Measurements from ENCODE around the gene CDHR2. TPM values are rescaled to one million over a fixed set of nuclear protein-coding genes. Genes with fewer than 3 reads are reported as not detected.
A peak's percentile ranks its signal among the peaks of the same experiment; 100 is the strongest.

Gene CDHR2
- total RNA-seq, 1 experiment from 2014 or later = 0.63 TPM

- TF ChIP-seq IRF2 (CRISPR knock-in tag; IDR thresholded peaks at IDR 0.05; ENCODE audit: borderline replicate concordance, low read depth) (no peak), KAT7 (CRISPR knock-in tag; IDR thresholded peaks at IDR 0.05; ENCODE audit: borderline replicate concordance) (no peak), AR (CRISPR knock-in tag; IDR thresholded peaks at IDR 0.05) (no peak), RORB (CRISPR knock-in tag; IDR thresholded peaks at IDR 0.05) (no peak)
- ChIA-PET POLR2A (interaction anchor here (0.5 to 1.0 kb wide), 2 partner anchors 16 to 93 kb away, joined by 3 read pairs; partner anchors contain the start of genes RNF44 and TSPAN17), CTCF (interaction anchor here (0.7 to 3.5 kb wide), 19 partner anchors 9 to 455 kb away, joined by 3 to 22 read pairs (median 4); partner anchors contain the start of genes FAF2, TSPAN17 and ZNF346)
- Mint-ChIP-seq H3K27me3 (ENCODE audit: low read depth) (peaks cover 58% of the 10 kb centered on the region), H3K4me3 (peak overlapping the region; percentile 74), H3K9me3 (peaks cover 7% of the 10 kb centered on the region), H3K36me3 (no peaks in the 10 kb centered on the region), H3K4me1 (peaks cover 41% of the 10 kb centered on the region), H3K27ac (no peak overlapping the region)
- no peak for ATAC-seq
- no peak for DNase-seq (ENCODE audit: low spot score)
Measured at GRCh38 chr5:176630681-176631222, 81.6 kb downstream of the CDHR2 start.

- H3K27me3 Mint-ChIP-seq (ENCODE audit: low read depth) = peaks cover 64% of the 10 kb centered on the region
- H3K36me3 Mint-ChIP-seq = no peaks in the 10 kb centered on the region
- peaks cover 7% of the 10 kb centered on the region for H3K9me3 Mint-ChIP-seq
- no peak overlapping the region for H3K27ac Mint-ChIP-seq
- ChIA-PET CTCF (interaction anchor here (1.1 to 3.5 kb wide), 7 partner anchors 8 to 93 kb away, joined by 3 to 22 read pairs (median 5); partner anchors contain the start of gene TSPAN17), POLR2A (interaction anchor here (0.5 to 0.7 kb wide), 2 partner anchors 15 to 94 kb away, joined by 3 read pairs; partner anchors contain the start of gene TSPAN17)
- ATAC-seq = no peak
- H3K4me1 Mint-ChIP-seq = peaks cover 45% of the 10 kb centered on the region
- TF ChIP-seq ZMAT4 (CRISPR knock-in tag; IDR thresholded peaks at IDR 0.05) (no peak), TEAD4 (CRISPR knock-in tag; IDR thresholded peaks at IDR 0.05) (no peak), RELA (CRISPR knock-in tag; IDR thresholded peaks at IDR 0.05; ENCODE audit: borderline replicate concordance) (no peak), CREB1 (CRISPR knock-in tag; IDR thresholded peaks at IDR 0.05) (no peak), NFYB (CRISPR knock-in tag; conservative IDR thresholded peaks at IDR 0.05; ENCODE audit: low read depth) (no peak), PRDM15 (CRISPR knock-in tag; IDR thresholded peaks at IDR 0.05) (no peak), TP53 (CRISPR knock-in tag; IDR thresholded peaks at IDR 0.05) (no peak)
- DNase-seq (ENCODE audit: low spot score) = no peak
- H3K4me3 Mint-ChIP-seq = peak overlapping the region; percentile 21; the same call in 1 of the 2 replicates
Measured at GRCh38 chr5:176631383-176632200, 82.5 kb downstream of the CDHR2 start.

- Mint-ChIP-seq H3K27ac (no peak overlapping the region), H3K4me3 (no peak overlapping the region), H3K4me1 (peaks cover 48% of the 10 kb centered on the region), H3K9me3 (peaks cover 7% of the 10 kb centered on the region), H3K36me3 (no peaks in the 10 kb centered on the region), H3K27me3 (ENCODE audit: low read depth) (peaks cover 65% of the 10 kb centered on the region)
- CTCF ChIA-PET = interaction anchor here (0.6 to 1.3 kb wide), 3 partner anchors 15 to 59 kb away, joined by 3 to 4 read pairs (median 3); partner anchors contain the start of gene TSPAN17
- DNase-seq (ENCODE audit: low spot score) (no peak), ATAC-seq (no peak)
- POLR2A ChIA-PET = no interaction called here
- TF ChIP-seq TEAD1 (CRISPR knock-in tag; IDR thresholded peaks at IDR 0.05) (no peak), MYBL2 (CRISPR knock-in tag; IDR thresholded peaks at IDR 0.05) (no peak), ATF3 (CRISPR knock-in tag; conservative IDR thresholded peaks at IDR 0.05) (no peak), MAX (CRISPR knock-in tag; IDR thresholded peaks at IDR 0.05) (no peak), STAT6 (CRISPR knock-in tag; conservative IDR thresholded peaks at IDR 0.05; ENCODE audit: low read depth) (no peak), FOXP4 (CRISPR knock-in tag; IDR thresholded peaks at IDR 0.05) (no peak)
Measured at GRCh38 chr5:176632745-176633144, 83.6 kb downstream of the CDHR2 start.
